Stimulated activated CD8-positive, alpha-beta memory T cell treated with anti-CD3 and anti-CD28 coated beads, Interleukin-2, amount 100 ng/mL, for 48 hours (primary cell): ENCODE data around the gene HECTD3.
"Not testable (repeated sequence)": the region's sequence is repeated elsewhere in the genome, so short reads cannot be mapped to it uniquely, and the experiment has no call there.

Experiments used
- DNase-seq, 2 donors: peaks; one replicate each; pipeline ENCODE4 v3.0.0-alpha.2; 2020; ENCODE audit warnings: low read depth in 2 of 2

HECTD3 gene

GRCh38 chr1:45014321-45015028, 3.4 kb upstream of the HECTD3 start:
- DNase-seq, result peak; percentile 56 to 62

GRCh38 chr1:45013551-45014209, 2.6 kb upstream of the HECTD3 start:
- no peak for DNase-seq

- peak; percentile 14 to 18 for DNase-seq
These were observed 1.6 kb upstream of the HECTD3 start for GRCh38 chr1:45012639-45013278.

GRCh38 chr1:45011837-45012638, 914 bp upstream of the HECTD3 start, which contains the start of gene UROD:
UROD (plus strand) TSS chr1:45012254; CDS start chr1:45012266, 12 bp downstream.
- DNase-seq, result peak; percentile 79 to 86

GRCh38 chr1:45009956-45010854, 919 bp downstream of the HECTD3 start:
- no peak for DNase-seq

GRCh38 chr1:45009296-45009865, 1.7 kb downstream of the HECTD3 start:
- DNase-seq, result no peak

GRCh38 chr1:45008516-45008915, 2.6 kb downstream of the HECTD3 start:
- no peak for DNase-seq

- DNase-seq, result no peak
These were observed 3.0 kb downstream of the HECTD3 start for GRCh38 chr1:45008076-45008475.

GRCh38 chr1:45007311-45007710, 3.8 kb downstream of the HECTD3 start:
- no peak for DNase-seq

GRCh38 chr1:45005761-45006160, 5.4 kb downstream of the HECTD3 start:
- no peak for DNase-seq

- DNase-seq, result no peak
These were observed 6.7 kb downstream of the HECTD3 start for GRCh38 chr1:45004281-45004920.

- no peak for DNase-seq
These were observed 7.4 kb downstream of the HECTD3 start for GRCh38 chr1:45003741-45004140.

GRCh38 chr1:45002650-45003645, 8.2 kb downstream of the HECTD3 start:
- no peak for DNase-seq

GRCh38 chr1:45001576-45001975, 9.5 kb downstream of the HECTD3 start:
- DNase-seq, result not testable (repeated sequence)

GRCh38 chr1:45001011-45001481, 10.1 kb downstream of the HECTD3 start:
- DNase-seq, result no peak

GRCh38 chr1:44999232-44999631, 11.9 kb downstream of the HECTD3 start:
- DNase-seq, result no peak

- no peak for DNase-seq
These were observed 15.5 kb downstream of the HECTD3 start for GRCh38 chr1:44995467-44996238.
